Retinal pigment epithelial cell (primary cell): ENCODE data around the gene PRMT1.
"Not testable (repeated sequence)": the region's sequence is repeated elsewhere in the genome, so short reads cannot be mapped to it uniquely, and the experiment has no call there.

Source experiments
- DNase-seq: peaks from one replicate; pipeline ENCODE4 v3.0.0-alpha.2; 2010; ENCODE audit warnings: low read depth
- H3K4me3 ChIP-seq: 2 replicates; pipeline ENCODE4 v1.5.1; 2011; ENCODE audit warnings: mild to moderate bottlenecking, low read length, control low read depth, moderate library complexity
- CTCF ChIP-seq: conservative IDR thresholded peaks from 2 replicates; pipeline ENCODE4 v1.5.1; 2011; ENCODE audit warnings: low read depth, low read length, control low read depth, inconsistent platforms

PRMT1 gene

GRCh38 chr19:49677231-49677900 is at the start of gene PRMT1:
Gene PRMT1 (plus strand): TSS chr19:49677271. CDS start chr19:49677281, 10 bp downstream.
- no peak for DNase-seq
- TF ChIP-seq CTCF = no peak
- peak within 1 kb of the TSS; percentile 98 for H3K4me3 ChIP-seq

GRCh38 chr19:49629659-49630058 is 47.4 kb upstream of the PRMT1 start:
- TF ChIP-seq CTCF = no peak
- H3K4me3 ChIP-seq = no peak overlapping the region
- no peak for DNase-seq

- DNase-seq = no peak
- no peak overlapping the region for H3K4me3 ChIP-seq
- TF ChIP-seq CTCF = no peak
Observed at GRCh38 chr19:49631014-49631588, 46.0 kb upstream of the PRMT1 start.

- TF ChIP-seq CTCF = no peak
- no peak overlapping the region for H3K4me3 ChIP-seq
- no peak for DNase-seq
Observed at GRCh38 chr19:49631610-49632192, 45.4 kb upstream of the PRMT1 start.

- TF ChIP-seq CTCF = no peak
- DNase-seq = no peak
- H3K4me3 ChIP-seq = no peak overlapping the region
Observed at GRCh38 chr19:49632576-49632975, 44.5 kb upstream of the PRMT1 start.

GRCh38 chr19:49633273-49633672 is 43.8 kb upstream of the PRMT1 start:
- not testable (repeated sequence) for H3K4me3 ChIP-seq, DNase-seq

GRCh38 chr19:49635530-49636232 is 41.4 kb upstream of the PRMT1 start:
- peak; percentile 21 for TF ChIP-seq CTCF
- H3K4me3 ChIP-seq = no peak overlapping the region
- no peak for DNase-seq
